HepG2 (cell line): Measurements from ENCODE around the gene MGST1. TPM values are rescaled to one million over a fixed set of nuclear protein-coding genes. Genes with fewer than 3 reads are reported as not detected.

Experiments used
- ATAC-seq: fragments of 200-7000 bp; cut with Tn5 transposase; 3 replicates; pipeline ENCODE4 v1.9.1; 2020; ENCODE audit warnings: mild to moderate bottlenecking, moderate library complexity
- BruUV-seq: library from RNA; stranded (reverse); fragments of 400-500 nt; replicated peaks from 2 replicates; lab custom pipeline; 2021; lab: Mats Ljungman, UMichigan
- CTCF ChIA-PET: fragments of 300-600 bp; formaldehyde crosslinking; extraction: SDS; loops from one replicate; lab custom pipeline; 2021; ENCODE audit warnings: low total read pairs, inconsistent platforms, low intra/inter-chr PET ratio; lab: Yijun Ruan, JAX
- POLR2A ChIA-PET: fragments of 350-600 bp; sonication (Branson Sonifier 250); formaldehyde crosslinking; loops from one replicate; lab custom pipeline; 2020; ENCODE audit warnings: antibody characterized with exemption, inconsistent platforms; lab: Yijun Ruan, JAX
- DNase-seq: peaks from one replicate; pipeline ENCODE4 v3.0.0-alpha.2; 2015; ENCODE audit warnings: low spot score
- FAIRE-seq: peaks from 3 replicates; lab custom pipeline; 2011; peaks lifted over from hg19 to GRCh38; lab: Jason Lieb, UNC
- H2AFZ ChIP-seq: one replicate; pipeline ENCODE4 v1.6.1; 2011; ENCODE audit warnings: low read length, inconsistent platforms
- H3K27ac ChIP-seq: fragments of 300-600 bp; 3 replicates; pipeline ENCODE4 v1.8.0; 2011; ENCODE audit warnings: mixed run types, mild to moderate bottlenecking, mixed read lengths, low read length, inconsistent platforms; ENCODE audit not compliant: insufficient read depth; ENCODE audit errors: extremely low read length
- H3K27me3 ChIP-seq, 2 experiments: fragments of 200-600 bp in 1 of 2; 2 replicates in 1 of 2; 3 replicates in 1 of 2; pipeline versions ENCODE4 v1.6.0 to v1.8.0; 2011; ENCODE audit warnings: low read length in 2 of 2, mild to moderate bottlenecking in 2 of 2, moderate library complexity in 2 of 2, inconsistent platforms in 1 of 2; ENCODE audit not compliant: insufficient read depth in 2 of 2, control insufficient read depth in 1 of 2
- H3K36me3 ChIP-seq, 2 experiments: fragments of 200-600 bp in 1 of 2; replicated peaks in 1 of 2; 2 replicates in 1 of 2; 3 replicates in 1 of 2; pipeline versions ENCODE4 v1.5.1 to v1.8.0; 2011; ENCODE audit warnings: low read length in 2 of 2, inconsistent platforms in 1 of 2; ENCODE audit not compliant: insufficient read depth in 2 of 2, control insufficient read depth in 1 of 2
- H3K4me1 ChIP-seq: 2 replicates; pipeline ENCODE4 v1.5.1; 2012; ENCODE audit warnings: low read length, inconsistent platforms; ENCODE audit not compliant: insufficient read depth
- H3K4me2 ChIP-seq: 2 replicates; pipeline ENCODE4 v1.6.0; 2011; ENCODE audit warnings: low read depth, low read length, inconsistent platforms
- H3K4me3 ChIP-seq, 3 experiments: fragments of 200-600 bp in 1 of 3; sonication (generic), shearing (Covaris generic) in 1 of 3; replicated peaks in 1 of 3; 2 replicates each; pipeline ENCODE4 v1.5.1; 2011 to 2016; ENCODE audit warnings: low read length in 3 of 3, inconsistent platforms in 2 of 3, low read depth in 2 of 3, mild to moderate bottlenecking in 2 of 3, control low read depth in 1 of 3, mixed read lengths in 1 of 3; ENCODE audit not compliant: insufficient read depth in 1 of 3
- H3K79me2 ChIP-seq: one replicate; pipeline ENCODE4 v1.6.1; 2011; ENCODE audit warnings: low read length, inconsistent platforms; ENCODE audit not compliant: insufficient read depth
- H3K9ac ChIP-seq: 2 replicates; pipeline ENCODE4 v1.6.0; 2011; ENCODE audit warnings: mild to moderate bottlenecking, low read depth, low read length, inconsistent platforms; ENCODE audit not compliant: insufficient read depth
- H3K9me3 ChIP-seq: 2 replicates; pipeline ENCODE4 v1.5.1; 2012; ENCODE audit warnings: mild to moderate bottlenecking, low read length
- H4K20me1 ChIP-seq: 2 replicates; pipeline ENCODE4 v1.6.0; 2011; ENCODE audit warnings: inconsistent platforms, mild to moderate bottlenecking, low read length, moderate library complexity; ENCODE audit not compliant: insufficient read depth
- HBP1 ChIP-seq: IDR thresholded peaks from 2 replicates; pipeline ENCODE4 v1.6.1; 2016; ENCODE audit warnings: low read depth, control low read depth
- NFIC ChIP-seq: IDR thresholded peaks from 2 replicates; pipeline ENCODE4 v1.6.1; 2012; ENCODE audit warnings: mild to moderate bottlenecking, low read length, inconsistent platforms
- NR3C1 ChIP-seq: sonication (generic); formaldehyde crosslinking; IDR thresholded peaks from 2 replicates; pipeline ENCODE4 v1.4.0; 2020; ENCODE audit warnings: missing genetic modification reagents
- RARG ChIP-seq: sonication (generic); formaldehyde crosslinking; IDR thresholded peaks from 2 replicates; pipeline ENCODE4 v1.4.0; 2020; ENCODE audit warnings: low read depth, mild to moderate bottlenecking, missing genetic modification reagents
- YEATS4 ChIP-seq: sonication (generic); formaldehyde crosslinking; IDR thresholded peaks from 2 replicates; pipeline ENCODE4 v1.4.0; 2020; ENCODE audit warnings: missing genetic modification reagents, borderline replicate concordance
- ZC3H13 ChIP-seq: sonication (generic); formaldehyde crosslinking; IDR thresholded peaks from 2 replicates; pipeline ENCODE4 v1.8.1; 2023; ENCODE audit warnings: mild to moderate bottlenecking, missing genetic modification reagents, moderate library complexity
- ZNF326 ChIP-seq: sonication (generic); formaldehyde crosslinking; IDR thresholded peaks from 2 replicates; pipeline ENCODE4 v1.4.0; 2020; ENCODE audit warnings: missing genetic modification reagents, borderline replicate concordance
- ZNF468 ChIP-seq: sonication (generic); formaldehyde crosslinking; IDR thresholded peaks from 2 replicates; pipeline ENCODE4 v1.8.0; 2022; ENCODE audit warnings: mild to moderate bottlenecking, moderate library complexity, missing genetic modification reagents
- ZNF598 ChIP-seq: sonication (generic); formaldehyde crosslinking; IDR thresholded peaks from 2 replicates; pipeline ENCODE4 v1.5.1; 2020; ENCODE audit warnings: mild to moderate bottlenecking, missing genetic modification reagents, borderline replicate concordance
- ZNF790 ChIP-seq: sonication (generic); formaldehyde crosslinking; IDR thresholded peaks from 2 replicates; pipeline ENCODE4 v1.8.0; 2022; ENCODE audit warnings: missing genetic modification reagents, mild to moderate bottlenecking, borderline replicate concordance
- WGBS: methylation state at CpG from one replicate; pipeline ENCODE4 v1.1.6; 2017; ENCODE audit warnings: low lambda C conversion rate; 5-methylcytosine and 5-hydroxymethylcytosine counted together
- in situ Hi-C: cut with HindIII; loops from 2 replicates; pipeline ENCODE4 v1.10.0; 2017; ENCODE audit warnings: low pct_unique_long_range_greater_than_20kb; ENCODE audit not compliant: extremely low pct_ligation_motif_present
- intact Hi-C: fragments of 100-400 bp; cut with micrococcal nuclease; formaldehyde crosslinking; loops from one replicate; pipeline ENCODE4 v1.10.0; 2022; ENCODE audit not compliant: unreplicated experiment
- polyA plus RNA-seq, 8 experiments: library from polyadenylated mRNA; depleted of rRNA in 3 of 8; stranded (reverse) in 7 of 8; unstranded in 1 of 8; fragments of >200 nt; fragmentation: Illumina TruSeq in 4 of 8; extraction: Trizol in 4 of 8; gene quantifications; 2 replicates each; pipeline versions ENCODE4 v1.2.1 to v1.2.3, GENCODE V29; 2011 to 2016; ENCODE audit warnings: low read depth in 4 of 8, missing spikeins in 1 of 8, mixed read lengths in 1 of 8; ENCODE audit not compliant: insufficient read depth in 1 of 8
- total RNA-seq, 5 experiments: library from RNA; depleted of rRNA; stranded (reverse); fragments of >200 nt; fragmentation: Illumina TruSeq; extraction: Trizol; gene quantifications; 2 replicates each; pipeline ENCODE4 v1.2.3, GENCODE V29; 2016; ENCODE audit warnings: low read depth in 1 of 5

Gene MGST1
- total and polyA plus RNA-seq, 2 of the 13 experiments (the other 11 are each of a cell fraction or from before 2014, with no cell fraction given) = 119 to 152 TPM

GRCh38 chr12:16323638-16324037, 23.8 kb upstream of the MGST1 start:
- H2AFZ ChIP-seq = no peak overlapping the region
- 0 out of 2 replicates have a peak, but pooled peaks cover 5% of the 10 kb centered on the region for H3K9me3 ChIP-seq
- WGBS = 25% methylated on average over 2 of the region's 2 CpGs
- FAIRE-seq (no peak), ATAC-seq (no peak), DNase-seq (no peak)
- POLR2A ChIA-PET = no interaction called here
- intact Hi-C loops = no loop called here
- TF ChIP-seq ZC3H13 (CRISPR knock-in tag) (no peak), RARG (CRISPR knock-in tag) (no peak), ZNF326 (CRISPR knock-in tag) (no peak)
- H4K20me1 ChIP-seq = no peaks in the 10 kb centered on the region
- CTCF ChIA-PET = no interaction called here
- no peaks in the 10 kb centered on the region for H3K27me3 ChIP-seq
- no peaks in the 10 kb centered on the region for H3K79me2 ChIP-seq
- H3K36me3 ChIP-seq = no peaks in the 10 kb centered on the region
- H3K4me2 ChIP-seq = no peak overlapping the region
- in situ Hi-C loops = no loop called here
- BruUV-seq = no TSS peak
- H3K4me3 ChIP-seq = no peak overlapping the region
- no peaks in the 10 kb centered on the region for H3K4me1 ChIP-seq
- no peak overlapping the region for H3K27ac ChIP-seq
- no peak overlapping the region for H3K9ac ChIP-seq

- Histone ChIP-seq H3K36me3 (no peaks in the 10 kb centered on the region), H3K27ac (no peak overlapping the region), H3K4me3 (no peak overlapping the region), H3K27me3 (no peaks in the 10 kb centered on the region), H3K79me2 (no peaks in the 10 kb centered on the region), H2AFZ (no peak overlapping the region), H3K4me1 (no peaks in the 10 kb centered on the region), H3K4me2 (no peak overlapping the region), H3K9me3 (0 out of 2 replicates have a peak, but pooled peaks cover 5% of the 10 kb centered on the region), H3K9ac (no peak overlapping the region), H4K20me1 (no peaks in the 10 kb centered on the region)
- POLR2A ChIA-PET = no interaction called here
- ATAC-seq (no peak), DNase-seq (no peak), FAIRE-seq (no peak)
- 1% methylated on average over 5 of the region's 5 CpGs for WGBS
- no TSS peak for BruUV-seq
- TF ChIP-seq ZNF598 (CRISPR knock-in tag) = no peak
- no peak for TF ChIP-seq HBP1
- TF ChIP-seq YEATS4 (CRISPR knock-in tag) = no peak
- no peak for TF ChIP-seq ZNF468 (CRISPR knock-in tag)
- TF ChIP-seq ZNF790 (CRISPR knock-in tag) = no peak
- no peak for TF ChIP-seq NR3C1 (CRISPR knock-in tag)
- TF ChIP-seq NFIC = no peak
- in situ Hi-C loops = no loop called here
- intact Hi-C loops = no loop called here
- CTCF ChIA-PET = no interaction called here
These were observed 23.2 kb upstream of the MGST1 start for GRCh38 chr12:16324272-16324671.
